Measurements from ENCODE around the gene CARD11.

The CARD11 gene

DNA sequence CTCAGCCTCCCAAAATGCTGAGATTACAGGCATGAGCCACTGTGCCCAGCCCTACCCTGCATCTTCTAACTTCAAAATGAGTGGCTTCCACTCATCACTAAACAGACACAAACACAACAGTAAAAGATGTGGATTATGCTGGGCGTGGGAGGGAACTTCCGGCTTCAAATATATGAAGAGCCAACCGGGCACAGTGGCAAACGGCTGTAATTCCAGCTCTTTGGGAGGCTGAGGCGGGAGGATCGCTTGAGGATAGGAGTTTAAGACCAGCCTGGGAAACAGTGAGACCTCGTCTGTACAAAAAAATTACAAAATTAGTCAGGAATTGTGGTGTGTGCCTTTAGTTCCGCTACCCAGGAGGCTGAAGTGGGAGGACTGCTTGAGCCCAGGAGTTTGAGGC, 107.4 kb downstream of the CARD11 start:
- no peaks in the 10 kb centered on the region for H3K9me3 ChIP-seq (ENCODE audit: insufficient read depth, low read depth, low read length)
- H4K20me1 ChIP-seq (ENCODE audit: insufficient read depth, low read length, poor library complexity, severe bottlenecking) = no peaks in the 10 kb centered on the region
- TF ChIP-seq, protein P1, sequence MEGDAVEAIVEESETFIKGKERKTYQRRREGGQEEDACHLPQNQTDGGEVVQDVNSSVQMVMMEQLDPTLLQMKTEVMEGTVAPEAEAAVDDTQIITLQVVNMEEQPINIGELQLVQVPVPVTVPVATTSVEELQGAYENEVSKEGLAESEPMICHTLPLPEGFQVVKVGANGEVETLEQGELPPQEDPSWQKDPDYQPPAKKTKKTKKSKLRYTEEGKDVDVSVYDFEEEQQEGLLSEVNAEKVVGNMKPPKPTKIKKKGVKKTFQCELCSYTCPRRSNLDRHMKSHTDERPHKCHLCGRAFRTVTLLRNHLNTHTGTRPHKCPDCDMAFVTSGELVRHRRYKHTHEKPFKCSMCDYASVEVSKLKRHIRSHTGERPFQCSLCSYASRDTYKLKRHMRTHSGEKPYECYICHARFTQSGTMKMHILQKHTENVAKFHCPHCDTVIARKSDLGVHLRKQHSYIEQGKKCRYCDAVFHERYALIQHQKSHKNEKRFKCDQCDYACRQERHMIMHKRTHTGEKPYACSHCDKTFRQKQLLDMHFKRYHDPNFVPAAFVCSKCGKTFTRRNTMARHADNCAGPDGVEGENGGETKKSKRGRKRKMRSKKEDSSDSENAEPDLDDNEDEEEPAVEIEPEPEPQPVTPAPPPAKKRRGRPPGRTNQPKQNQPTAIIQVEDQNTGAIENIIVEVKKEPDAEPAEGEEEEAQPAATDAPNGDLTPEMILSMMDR (conservative IDR thresholded peaks at IDR 0.05; ENCODE audit: low read length) = no peak
- no peak for TF ChIP-seq EZH2phosphoT487 (IDR thresholded peaks at IDR 0.05; ENCODE audit: borderline replicate concordance)
- H3K9me2 ChIP-seq (replicated peaks; ENCODE audit: low read depth, low read length) = no peaks in the 10 kb centered on the region
- no peak overlapping the region for H3K4me3 ChIP-seq (ENCODE audit: low read length, poor library complexity, severe bottlenecking)
- no peaks in the 10 kb centered on the region for H3K79me2 ChIP-seq (ENCODE audit: insufficient read depth, low read length)
- no peak overlapping the region for H2AFZ ChIP-seq (ENCODE audit: low read length)
- H3K4me2 ChIP-seq (ENCODE audit: low read depth, low read length, poor library complexity, severe bottlenecking) = no peak overlapping the region
- H3K27me3 ChIP-seq (ENCODE audit: insufficient read depth, low read length, poor library complexity, severe bottlenecking) = no peaks in the 10 kb centered on the region
- H3K9ac ChIP-seq (ENCODE audit: low read depth, low read length, poor library complexity, severe bottlenecking) = no peak overlapping the region
- H3F3A ChIP-seq (ENCODE audit: low read depth) = no peaks in the 10 kb centered on the region
- no peaks in the 10 kb centered on the region for H3K4me1 ChIP-seq (ENCODE audit: insufficient read depth, low read length, poor library complexity, severe bottlenecking)
- H3K36me3 ChIP-seq (ENCODE audit: insufficient read depth, low read length) = peaks cover 42% of the 10 kb centered on the region; the same call in 1 of the 2 replicates

DNA sequence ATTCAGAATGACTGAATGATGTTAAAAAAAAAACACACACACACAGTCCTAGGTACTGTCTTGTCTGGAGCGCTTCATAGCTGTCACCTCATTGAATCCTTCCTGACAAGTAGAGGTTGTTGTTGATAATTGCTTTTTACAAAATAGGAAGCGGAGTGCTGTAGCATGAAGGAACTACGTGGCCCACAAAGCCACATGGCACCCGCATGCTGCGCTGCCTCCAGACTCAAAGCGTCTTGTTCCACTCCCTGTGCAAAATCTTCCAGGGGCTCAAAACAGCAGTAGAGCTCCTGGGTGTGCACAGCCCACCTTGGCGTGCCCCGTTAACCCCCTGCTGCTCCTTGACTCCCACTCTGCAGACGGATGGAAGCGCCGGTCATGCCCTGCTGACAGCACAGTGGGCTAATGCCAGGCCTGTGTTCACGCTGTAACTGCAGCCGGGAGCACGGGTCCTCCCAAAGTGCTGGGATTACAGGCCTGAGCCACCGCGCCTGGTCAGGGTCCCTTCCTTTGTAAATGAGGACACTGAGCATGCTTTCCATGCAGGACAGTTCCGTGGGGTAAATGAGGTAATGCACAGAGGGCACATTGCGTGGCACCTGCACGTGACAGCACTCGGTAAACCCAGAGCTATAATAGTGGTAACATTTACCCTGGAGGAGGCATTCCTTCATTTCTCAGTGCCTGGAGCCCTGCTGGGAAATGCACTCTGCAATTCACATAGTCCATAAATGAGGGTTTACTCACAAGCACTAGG, 108.5 kb downstream of the CARD11 start:
- Histone ChIP-seq H3K9ac (ENCODE audit: low read depth, low read length, poor library complexity, severe bottlenecking) (no peak overlapping the region), H3K9me2 (replicated peaks; ENCODE audit: low read depth, low read length) (no peaks in the 10 kb centered on the region), H3F3A (ENCODE audit: low read depth) (no peaks in the 10 kb centered on the region), H4K20me1 (ENCODE audit: insufficient read depth, low read length, poor library complexity, severe bottlenecking) (no peaks in the 10 kb centered on the region), H3K79me2 (ENCODE audit: insufficient read depth, low read length) (no peaks in the 10 kb centered on the region), H2AFZ (ENCODE audit: low read length) (no peak overlapping the region), H3K36me3 (ENCODE audit: insufficient read depth, low read length) (peaks cover 42% of the 10 kb centered on the region; the same call in 1 of the 2 replicates), H3K4me3 (ENCODE audit: low read length, poor library complexity, severe bottlenecking) (no peak overlapping the region), H3K4me2 (ENCODE audit: low read depth, low read length, poor library complexity, severe bottlenecking) (no peak overlapping the region), H3K27me3 (ENCODE audit: insufficient read depth, low read length, poor library complexity, severe bottlenecking) (no peaks in the 10 kb centered on the region), H3K4me1 (ENCODE audit: insufficient read depth, low read length, poor library complexity, severe bottlenecking) (no peaks in the 10 kb centered on the region), H3K9me3 (ENCODE audit: insufficient read depth, low read depth, low read length) (no peaks in the 10 kb centered on the region)
- TF ChIP-seq, protein P1 (conservative IDR thresholded peaks at IDR 0.05; ENCODE audit: low read length) = no peak

DNA sequence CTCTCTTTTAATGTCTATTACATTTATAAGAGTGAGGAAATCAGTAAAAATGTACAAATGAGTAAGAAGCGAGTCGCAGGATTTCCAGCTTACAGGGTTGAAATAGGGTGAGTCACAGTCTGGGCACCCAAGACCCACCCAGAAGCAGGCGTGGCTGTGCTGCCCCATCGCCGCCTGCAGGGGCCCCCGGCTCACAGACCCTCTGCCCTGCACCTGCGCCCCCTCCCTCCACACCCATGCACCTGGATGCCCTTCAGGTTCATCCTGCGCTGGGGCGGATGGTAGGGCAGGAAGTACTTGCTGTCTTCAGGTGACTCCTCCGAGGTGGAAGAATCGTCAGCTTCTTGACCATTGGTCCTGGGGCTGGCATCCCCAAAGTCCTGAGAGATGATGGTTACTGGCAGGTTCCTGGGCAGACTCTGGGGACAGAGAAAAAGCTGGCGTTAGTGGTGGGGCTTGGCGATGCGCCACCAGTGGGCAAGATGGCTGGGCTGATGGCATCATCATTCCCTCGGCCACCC, 109.4 kb downstream of the CARD11 start:
- H3K9me2 ChIP-seq (replicated peaks; ENCODE audit: low read depth, low read length) = no peaks in the 10 kb centered on the region

More for the DNA sequence above, 109.4 kb downstream of the CARD11 start:
- no peaks in the 10 kb centered on the region for H3K27me3 ChIP-seq (ENCODE audit: insufficient read depth, low read length, poor library complexity, severe bottlenecking)
- no peaks in the 10 kb centered on the region for H3K9me3 ChIP-seq (ENCODE audit: insufficient read depth, low read depth, low read length)
- no peak overlapping the region for H2AFZ ChIP-seq (ENCODE audit: low read length)
- H4K20me1 ChIP-seq (ENCODE audit: insufficient read depth, low read length, poor library complexity, severe bottlenecking) = no peaks in the 10 kb centered on the region
- H3K4me1 ChIP-seq (ENCODE audit: insufficient read depth, low read length, poor library complexity, severe bottlenecking) = no peaks in the 10 kb centered on the region
- no peak for TF ChIP-seq EZH2phosphoT487 (IDR thresholded peaks at IDR 0.05; ENCODE audit: borderline replicate concordance)
- TF ChIP-seq, protein P1 (conservative IDR thresholded peaks at IDR 0.05; ENCODE audit: low read length) = no peak
- H3K79me2 ChIP-seq (ENCODE audit: insufficient read depth, low read length) = no peaks in the 10 kb centered on the region
- no peak overlapping the region for H3K4me3 ChIP-seq (ENCODE audit: low read length, poor library complexity, severe bottlenecking)
- no peak overlapping the region for H3K9ac ChIP-seq (ENCODE audit: low read depth, low read length, poor library complexity, severe bottlenecking)
- peaks cover 35% of the 10 kb centered on the region; the same call in 1 of the 2 replicates for H3K36me3 ChIP-seq (ENCODE audit: insufficient read depth, low read length)
- no peaks in the 10 kb centered on the region for H3F3A ChIP-seq (ENCODE audit: low read depth)
- H3K4me2 ChIP-seq (ENCODE audit: low read depth, low read length, poor library complexity, severe bottlenecking) = no peak overlapping the region
